ENCODE data around the gene ECT2.

ECT2 gene

DNA sequence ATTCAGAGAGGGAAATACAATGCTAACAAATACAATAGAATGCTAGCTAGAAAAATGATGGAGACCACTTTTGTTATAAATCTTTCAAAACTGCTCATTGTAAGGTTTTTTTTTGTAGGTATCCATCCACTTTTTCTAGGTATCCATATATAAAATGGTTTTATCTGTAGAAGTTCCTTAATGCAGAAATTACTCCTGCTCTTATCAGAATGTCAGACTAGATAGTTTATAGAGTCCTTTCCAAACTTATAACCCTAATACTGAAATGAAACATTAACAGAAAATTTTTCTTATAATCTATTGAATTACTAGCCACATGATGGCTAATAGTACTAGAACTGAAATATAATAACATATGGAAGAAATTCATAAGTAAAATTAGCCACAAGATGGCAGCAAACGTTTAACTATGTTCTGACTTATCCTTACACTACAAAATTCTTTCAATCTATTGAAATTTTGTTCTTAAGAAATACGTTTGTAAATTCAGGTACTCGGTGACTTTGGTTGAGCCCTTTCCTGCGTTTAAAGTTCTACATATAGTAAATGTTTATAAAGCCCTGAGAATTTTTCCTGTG, 58.5 kb downstream of the ECT2 start:
- DNase-seq (ENCODE audit: low read depth) = peak; percentile 80
- TF ChIP-seq, protein P1, sequence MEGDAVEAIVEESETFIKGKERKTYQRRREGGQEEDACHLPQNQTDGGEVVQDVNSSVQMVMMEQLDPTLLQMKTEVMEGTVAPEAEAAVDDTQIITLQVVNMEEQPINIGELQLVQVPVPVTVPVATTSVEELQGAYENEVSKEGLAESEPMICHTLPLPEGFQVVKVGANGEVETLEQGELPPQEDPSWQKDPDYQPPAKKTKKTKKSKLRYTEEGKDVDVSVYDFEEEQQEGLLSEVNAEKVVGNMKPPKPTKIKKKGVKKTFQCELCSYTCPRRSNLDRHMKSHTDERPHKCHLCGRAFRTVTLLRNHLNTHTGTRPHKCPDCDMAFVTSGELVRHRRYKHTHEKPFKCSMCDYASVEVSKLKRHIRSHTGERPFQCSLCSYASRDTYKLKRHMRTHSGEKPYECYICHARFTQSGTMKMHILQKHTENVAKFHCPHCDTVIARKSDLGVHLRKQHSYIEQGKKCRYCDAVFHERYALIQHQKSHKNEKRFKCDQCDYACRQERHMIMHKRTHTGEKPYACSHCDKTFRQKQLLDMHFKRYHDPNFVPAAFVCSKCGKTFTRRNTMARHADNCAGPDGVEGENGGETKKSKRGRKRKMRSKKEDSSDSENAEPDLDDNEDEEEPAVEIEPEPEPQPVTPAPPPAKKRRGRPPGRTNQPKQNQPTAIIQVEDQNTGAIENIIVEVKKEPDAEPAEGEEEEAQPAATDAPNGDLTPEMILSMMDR (conservative IDR thresholded peaks at IDR 0.05; ENCODE audit: low read depth, low read length) = peak; percentile 42
- H3K4me3 ChIP-seq (ENCODE audit: low read depth, low read length) = no peak overlapping the region

DNA sequence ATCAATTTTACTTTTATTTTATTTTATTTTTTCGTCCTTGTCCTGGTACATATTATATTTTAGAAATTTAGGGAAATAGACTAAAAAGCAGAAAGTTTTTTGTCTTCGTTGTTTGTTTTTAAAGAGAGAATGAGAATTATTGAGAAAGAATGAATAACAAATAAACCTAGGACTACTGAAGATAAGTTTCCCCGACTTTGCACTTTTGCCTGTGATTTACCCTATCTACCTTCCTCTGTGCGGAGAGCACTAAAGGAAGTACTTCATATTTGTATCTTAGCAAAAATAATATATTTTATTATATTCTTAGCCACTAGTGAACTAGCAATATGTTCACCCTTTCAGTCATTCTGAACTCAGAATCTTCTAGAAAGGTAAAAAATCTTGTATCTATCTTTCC, 60.6 kb downstream of the ECT2 start:
- TF ChIP-seq, protein P1 (conservative IDR thresholded peaks at IDR 0.05; ENCODE audit: low read depth, low read length) = no peak
- no peak overlapping the region for H3K4me3 ChIP-seq (ENCODE audit: low read depth, low read length)
- no peak for DNase-seq (ENCODE audit: low read depth)

- DNase-seq (ENCODE audit: low read depth) = no peak
- TF ChIP-seq, protein P1 (conservative IDR thresholded peaks at IDR 0.05; ENCODE audit: low read depth, low read length) = no peak
- no peak overlapping the region for H3K4me3 ChIP-seq (ENCODE audit: low read depth, low read length)
These were observed 62.9 kb downstream of the ECT2 start for GRCh38 chr3:172813462-172813861.

- H3K4me3 ChIP-seq (ENCODE audit: low read depth, low read length) = no peak overlapping the region
- DNase-seq (ENCODE audit: low read depth) = peak; percentile 24
- TF ChIP-seq, protein P1 (conservative IDR thresholded peaks at IDR 0.05; ENCODE audit: low read depth, low read length) = no peak
These were observed 64.2 kb downstream of the ECT2 start for GRCh38 chr3:172814738-172815137.

GRCh38 chr3:172815857-172816256, 65.3 kb downstream of the ECT2 start:
- TF ChIP-seq, protein P1 (conservative IDR thresholded peaks at IDR 0.05; ENCODE audit: low read depth, low read length) = no peak
- no peak for DNase-seq (ENCODE audit: low read depth)
- no peak overlapping the region for H3K4me3 ChIP-seq (ENCODE audit: low read depth, low read length)

DNA sequence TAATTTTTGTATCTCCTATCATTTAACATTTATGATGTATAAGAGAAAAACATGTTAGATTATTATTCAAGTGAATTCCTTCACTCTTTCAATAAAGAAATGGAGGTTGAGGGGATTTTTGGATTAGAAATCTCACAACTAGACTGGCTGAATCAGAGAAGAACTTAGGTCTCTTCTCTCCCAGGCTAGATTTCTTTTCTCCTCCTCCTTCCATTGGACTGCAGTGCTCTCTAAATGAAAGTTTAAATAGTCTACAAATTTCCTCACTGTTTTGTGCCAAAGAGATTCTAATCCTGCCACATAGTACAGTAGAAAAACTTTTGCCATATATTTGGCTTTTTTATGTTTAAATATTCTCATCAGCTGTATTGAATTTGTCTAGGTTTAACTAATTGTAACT, 65.8 kb downstream of the ECT2 start:
- no peak overlapping the region for H3K4me3 ChIP-seq (ENCODE audit: low read depth, low read length)
- DNase-seq (ENCODE audit: low read depth) = no peak
- TF ChIP-seq, protein P1 (conservative IDR thresholded peaks at IDR 0.05; ENCODE audit: low read depth, low read length) = no peak

GRCh38 chr3:172816968-172817367, 66.4 kb downstream of the ECT2 start:
- TF ChIP-seq, protein P1 (conservative IDR thresholded peaks at IDR 0.05; ENCODE audit: low read depth, low read length) = no peak
- no peak overlapping the region for H3K4me3 ChIP-seq (ENCODE audit: low read depth, low read length)
- no peak for DNase-seq (ENCODE audit: low read depth)

Measured in choroid plexus epithelial cell (primary cell).